ENCODE measurements around the gene ARHGAP20. TPM values are rescaled to one million over a fixed set of nuclear protein-coding genes. Genes with fewer than 3 reads are reported as not detected.

ARHGAP20 gene
- total RNA-seq, 4 donors from 2014 or later, result 1.4 to 4.8 (median 2.5) TPM

DNA sequence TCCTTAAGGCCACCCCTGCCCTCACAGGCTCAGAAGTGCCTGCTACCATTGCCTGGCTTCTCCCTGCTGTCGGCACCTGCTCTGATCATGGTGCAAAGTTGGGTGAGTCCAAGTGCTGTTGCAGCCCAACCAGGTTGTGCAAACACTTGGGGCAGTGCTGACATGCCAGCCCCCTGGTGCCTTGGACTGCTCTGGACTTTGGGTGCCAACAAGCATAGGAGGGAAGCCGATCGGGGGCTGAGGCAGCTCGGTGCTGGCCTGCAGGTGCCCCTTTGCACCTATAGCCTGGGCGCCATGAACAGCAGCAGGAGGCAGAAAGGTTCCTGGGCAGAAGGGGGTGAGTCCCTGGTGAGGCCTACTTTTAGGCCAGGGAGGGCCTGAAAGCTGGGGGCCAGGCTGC, 113.0 kb downstream of the ARHGAP20 start:
- Histone ChIP-seq H3K4me1 (no peaks in the 10 kb centered on the region), H3K36me3 (peaks cover 0 to 13% (median 0%) of the 10 kb centered on the region in 3 donors), H3K9me3 (no peaks in the 10 kb centered on the region), H3K4me3 (no peak overlapping the region), H3K27ac (no peak overlapping the region), H3K27me3 (no peaks in the 10 kb centered on the region)
- intact Hi-C loops (cut with DNase I), result no loop called here
- WGBS, 2 donors, result 100% methylated on average over 2 of the region's 5 CpGs; no CpG with 5 or more reads in 1 of the 2 donors
- DNase-seq, result no peak
- TF ChIP-seq POLR2A (IDR thresholded peaks at IDR 0.05), result no peak
- TF ChIP-seq, protein P1, sequence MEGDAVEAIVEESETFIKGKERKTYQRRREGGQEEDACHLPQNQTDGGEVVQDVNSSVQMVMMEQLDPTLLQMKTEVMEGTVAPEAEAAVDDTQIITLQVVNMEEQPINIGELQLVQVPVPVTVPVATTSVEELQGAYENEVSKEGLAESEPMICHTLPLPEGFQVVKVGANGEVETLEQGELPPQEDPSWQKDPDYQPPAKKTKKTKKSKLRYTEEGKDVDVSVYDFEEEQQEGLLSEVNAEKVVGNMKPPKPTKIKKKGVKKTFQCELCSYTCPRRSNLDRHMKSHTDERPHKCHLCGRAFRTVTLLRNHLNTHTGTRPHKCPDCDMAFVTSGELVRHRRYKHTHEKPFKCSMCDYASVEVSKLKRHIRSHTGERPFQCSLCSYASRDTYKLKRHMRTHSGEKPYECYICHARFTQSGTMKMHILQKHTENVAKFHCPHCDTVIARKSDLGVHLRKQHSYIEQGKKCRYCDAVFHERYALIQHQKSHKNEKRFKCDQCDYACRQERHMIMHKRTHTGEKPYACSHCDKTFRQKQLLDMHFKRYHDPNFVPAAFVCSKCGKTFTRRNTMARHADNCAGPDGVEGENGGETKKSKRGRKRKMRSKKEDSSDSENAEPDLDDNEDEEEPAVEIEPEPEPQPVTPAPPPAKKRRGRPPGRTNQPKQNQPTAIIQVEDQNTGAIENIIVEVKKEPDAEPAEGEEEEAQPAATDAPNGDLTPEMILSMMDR (IDR thresholded peaks at IDR 0.05), result no peak

DNA sequence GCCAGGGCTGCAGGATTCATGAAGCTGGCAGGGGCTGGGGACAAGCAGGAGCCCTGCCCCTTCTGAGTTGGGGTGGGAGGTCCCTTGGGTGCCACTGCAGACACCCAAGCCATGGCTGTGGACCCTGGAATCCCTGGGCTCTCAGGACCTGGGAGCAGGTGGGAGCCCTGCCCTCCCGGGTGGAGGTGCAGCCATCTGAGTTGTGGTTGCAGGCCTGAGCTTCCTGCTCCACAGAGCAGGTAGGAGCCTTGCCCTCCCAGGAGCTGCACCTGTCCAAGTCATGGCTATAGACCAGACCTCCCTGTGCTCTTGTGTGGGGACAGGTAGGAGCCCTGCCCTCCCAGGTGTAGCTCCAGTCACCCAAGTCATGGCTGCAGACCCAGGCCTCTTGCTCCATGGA, 113.5 kb downstream of the ARHGAP20 start:
- TF ChIP-seq POLR2A (IDR thresholded peaks at IDR 0.05), result no peak
- TF ChIP-seq, protein P1 (IDR thresholded peaks at IDR 0.05), result no peak
- Histone ChIP-seq H3K27ac (no peak overlapping the region), H3K4me1 (no peaks in the 10 kb centered on the region), H3K4me3 (no peak overlapping the region), H3K27me3 (no peaks in the 10 kb centered on the region), H3K9me3 (no peaks in the 10 kb centered on the region), H3K36me3 (peaks cover 0 to 13% (median 0%) of the 10 kb centered on the region in 3 donors)
- WGBS, 2 donors, result no CpG with 5 or more reads among the region's 1 CpG
- intact Hi-C loops (cut with DNase I), result no loop called here
- DNase-seq, result no peak

DNA sequence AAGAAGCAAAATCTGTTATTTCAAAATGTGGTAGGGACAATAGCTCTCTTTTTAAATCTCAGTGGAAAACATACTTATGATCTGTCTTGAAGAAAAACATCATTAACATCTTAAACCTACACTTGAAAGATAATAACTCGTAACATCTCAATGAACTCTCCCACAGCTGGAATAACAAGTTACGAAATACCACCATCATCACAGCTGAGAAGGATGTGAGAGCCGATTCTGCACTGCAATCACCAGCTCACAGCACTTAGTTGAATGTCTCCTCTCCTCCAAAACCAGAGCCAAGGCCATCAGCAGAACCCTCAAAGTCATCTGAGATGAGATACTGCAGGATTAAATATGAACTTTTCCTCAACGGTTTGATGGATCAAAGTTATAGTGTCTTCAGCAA, 124.3 kb downstream of the ARHGAP20 start:
- no peaks in the 10 kb centered on the region for H3K27me3 ChIP-seq
- no peaks in the 10 kb centered on the region for H3K9me3 ChIP-seq
- no peak for DNase-seq
- no peak for TF ChIP-seq POLR2A (IDR thresholded peaks at IDR 0.05)
- WGBS, 2 donors, result 54 to 67% methylated on average over 4 of the region's 4 CpGs
- no peak overlapping the region for H3K4me3 ChIP-seq
- H3K27ac ChIP-seq, result no peak overlapping the region
- intact Hi-C loops (cut with DNase I), result no loop called here
- no peaks in the 10 kb centered on the region for H3K4me1 ChIP-seq
- peaks cover 0 to 27% (median 0%) of the 10 kb centered on the region in 3 donors for H3K36me3 ChIP-seq

DNA sequence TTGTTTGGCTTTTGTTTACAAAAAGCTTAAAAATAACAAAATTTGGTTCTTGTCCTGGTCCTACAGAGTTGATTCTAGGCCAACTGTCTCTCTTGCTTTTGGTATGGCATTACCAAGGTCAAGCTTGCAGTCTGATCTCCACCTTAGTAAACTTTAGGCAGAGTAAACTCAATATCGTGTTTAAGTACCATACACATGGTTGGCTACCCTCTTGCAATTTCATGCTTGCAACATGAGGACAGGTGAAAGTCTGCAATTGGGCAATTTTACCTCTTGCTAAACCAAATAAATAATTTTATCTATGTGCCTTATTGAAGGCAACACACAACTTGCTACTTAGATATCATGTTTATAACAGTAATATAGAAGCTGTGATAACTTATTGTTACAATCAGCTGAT, 125.1 kb downstream of the ARHGAP20 start:
- Histone ChIP-seq H3K27me3 (no peaks in the 10 kb centered on the region), H3K9me3 (no peaks in the 10 kb centered on the region), H3K4me1 (no peaks in the 10 kb centered on the region), H3K4me3 (no peak overlapping the region), H3K27ac (no peak overlapping the region), H3K36me3 (peaks cover 0 to 27% (median 0%) of the 10 kb centered on the region in 3 donors)
- intact Hi-C loops (cut with DNase I), result no loop called here
- no peak for DNase-seq
- TF ChIP-seq, protein P1 (IDR thresholded peaks at IDR 0.05), result no peak
- 87 to 91% methylated on average over 1 of the region's 1 CpG for WGBS, 2 donors

DNA sequence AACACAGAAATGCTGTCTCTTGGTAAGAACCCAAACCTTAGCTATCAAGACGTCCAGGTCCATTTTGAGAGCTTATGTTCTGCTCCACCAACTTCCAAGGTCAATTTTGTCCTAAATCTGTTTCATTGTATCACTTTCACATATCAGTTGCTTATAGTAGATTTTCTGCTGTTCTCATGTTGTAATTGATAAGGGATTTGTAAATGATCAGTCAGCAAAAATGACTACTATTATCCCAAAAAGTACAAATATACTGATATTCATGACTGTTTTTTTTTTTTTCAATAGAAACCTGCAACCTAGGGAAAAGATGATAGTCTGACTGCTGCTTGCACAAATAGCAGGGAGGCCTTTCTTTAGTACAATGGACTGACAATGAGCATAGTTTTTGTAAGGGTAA, 128.1 kb downstream of the ARHGAP20 start:
- Histone ChIP-seq H3K4me3 (no peak overlapping the region), H3K4me1 (no peaks in the 10 kb centered on the region), H3K9me3 (no peaks in the 10 kb centered on the region), H3K36me3 (peaks cover 0 to 33% (median 6%) of the 10 kb centered on the region in 3 donors), H3K27ac (no peak overlapping the region), H3K27me3 (no peaks in the 10 kb centered on the region)
- intact Hi-C loops (cut with DNase I), result no loop called here
- WGBS, 2 donors, result 86 to 87% methylated on average over 1 of the region's 1 CpG
- TF ChIP-seq, protein P1 (IDR thresholded peaks at IDR 0.05), result no peak
- TF ChIP-seq POLR2A (IDR thresholded peaks at IDR 0.05), result no peak
- DNase-seq, result no peak
